HL-60/S4 (cell line): Measurements from ENCODE around the gene FBXL7.

Experiments used
- in situ Hi-C: fragments of 300-500 bp; cut with MboI; formaldehyde crosslinking; loops from 2 replicates; pipeline ENCODE4 v1.14.3; 2022; ENCODE audit warnings: low sequenced_read_pairs

The FBXL7 gene

DNA sequence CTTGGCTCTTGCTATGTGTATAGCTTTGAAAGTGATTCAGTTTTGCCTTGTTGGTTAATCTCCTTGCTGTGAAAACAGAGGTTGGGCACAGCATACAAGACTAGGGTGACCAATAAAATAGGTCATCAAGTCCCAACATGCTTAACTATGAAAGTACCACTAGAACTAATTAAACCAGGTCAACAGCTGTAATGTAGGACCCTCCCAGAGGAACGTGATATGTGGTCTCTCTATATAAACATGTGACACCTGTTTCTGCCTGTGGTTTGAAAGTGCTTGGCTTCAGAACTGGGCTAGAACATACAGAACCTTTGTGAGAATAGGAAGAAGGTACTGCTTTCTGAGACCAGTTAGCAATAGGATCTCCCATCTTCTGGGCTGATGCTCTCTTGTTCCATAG, 297.1 kb downstream of the FBXL7 start:
- in situ Hi-C loops, result no loop called here

GRCh38 chr5:15798006-15798405, 298.0 kb downstream of the FBXL7 start:
- in situ Hi-C loops, result no loop called here

DNA sequence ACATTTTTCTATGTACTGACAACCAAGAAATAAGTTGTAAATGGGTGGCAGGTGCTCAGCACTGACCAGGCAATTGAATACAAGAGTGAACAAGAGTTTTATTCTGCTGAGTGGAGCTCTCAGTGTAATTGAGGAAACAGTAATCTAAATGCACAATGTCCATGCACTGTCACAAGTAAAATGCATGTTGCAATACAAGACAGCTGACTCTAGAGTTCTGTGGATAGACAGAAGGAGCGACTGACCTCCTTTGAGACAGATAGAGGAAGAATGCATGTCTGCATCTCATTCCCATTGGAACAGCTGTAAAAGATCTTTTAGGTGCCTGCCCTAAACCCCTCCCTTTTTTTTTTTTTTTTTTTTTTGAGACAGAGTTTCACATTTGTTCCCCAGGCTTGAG, 299.0 kb downstream of the FBXL7 start:
- in situ Hi-C loops, result no loop called here

DNA sequence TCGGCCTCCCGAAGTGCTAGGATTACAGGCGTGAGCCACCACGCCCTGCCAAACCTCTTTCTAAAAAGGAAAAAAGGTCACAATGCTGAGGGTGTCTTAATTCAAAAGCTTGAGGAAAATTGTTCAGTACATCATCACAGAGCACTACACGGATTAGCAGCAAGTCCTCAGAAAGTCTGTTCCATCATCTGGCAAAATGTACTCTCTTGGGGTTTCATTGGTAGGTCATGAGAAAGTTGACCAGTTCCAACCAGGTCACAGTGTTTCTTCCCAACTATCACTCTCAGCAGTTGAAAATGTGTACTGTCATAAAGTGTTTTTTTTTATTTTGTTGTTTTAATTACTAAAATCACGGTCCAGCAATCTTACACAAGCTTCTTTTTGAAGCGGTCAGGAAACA, 299.6 kb downstream of the FBXL7 start:
- in situ Hi-C loops, result no loop called here

- in situ Hi-C loops, result no loop called here
Measured at GRCh38 chr5:15803280-15803679, 303.3 kb downstream of the FBXL7 start.

DNA sequence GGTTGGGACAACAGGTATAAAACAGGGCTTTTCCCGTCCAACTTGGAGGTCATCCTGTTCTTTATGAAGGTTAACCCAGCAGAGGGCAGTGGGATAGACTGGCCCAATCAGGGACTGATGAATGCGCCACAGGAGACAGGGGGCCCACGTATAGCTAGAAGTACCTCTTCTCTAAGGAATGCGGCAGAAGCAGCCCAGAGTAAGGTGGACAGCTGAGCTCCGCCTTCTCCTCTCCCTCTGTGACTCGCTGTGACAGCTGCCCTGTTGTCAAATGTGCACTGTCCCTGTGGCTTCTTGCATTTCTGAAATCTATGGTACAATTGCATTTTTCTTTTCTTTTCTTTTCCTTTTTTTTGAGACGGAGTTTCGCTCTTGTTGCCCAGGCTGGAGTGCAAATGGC, 306.6 kb downstream of the FBXL7 start:
- in situ Hi-C loops, result no loop called here

DNA sequence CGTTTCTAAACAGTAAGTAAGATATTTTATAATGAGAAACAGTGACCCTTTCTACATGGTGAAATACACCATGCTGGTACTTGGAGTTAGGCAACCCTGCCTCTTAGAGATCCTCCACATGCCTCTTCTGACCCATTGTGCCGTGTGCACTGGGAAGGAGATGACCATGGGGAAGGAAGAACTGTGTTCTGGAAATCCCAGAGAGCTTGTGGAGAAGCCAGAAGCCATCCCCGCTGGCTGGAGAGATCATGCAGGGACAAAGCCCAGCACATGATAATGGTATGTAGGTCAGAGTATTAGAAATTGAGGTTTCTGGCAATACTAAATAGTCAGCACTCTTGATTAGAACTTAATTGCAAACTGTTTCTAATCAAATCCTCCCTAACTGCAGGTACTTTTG, 307.3 kb downstream of the FBXL7 start:
- in situ Hi-C loops, result no loop called here

GRCh38 chr5:15807871-15808270, 307.9 kb downstream of the FBXL7 start:
- in situ Hi-C loops, result no loop called here

DNA sequence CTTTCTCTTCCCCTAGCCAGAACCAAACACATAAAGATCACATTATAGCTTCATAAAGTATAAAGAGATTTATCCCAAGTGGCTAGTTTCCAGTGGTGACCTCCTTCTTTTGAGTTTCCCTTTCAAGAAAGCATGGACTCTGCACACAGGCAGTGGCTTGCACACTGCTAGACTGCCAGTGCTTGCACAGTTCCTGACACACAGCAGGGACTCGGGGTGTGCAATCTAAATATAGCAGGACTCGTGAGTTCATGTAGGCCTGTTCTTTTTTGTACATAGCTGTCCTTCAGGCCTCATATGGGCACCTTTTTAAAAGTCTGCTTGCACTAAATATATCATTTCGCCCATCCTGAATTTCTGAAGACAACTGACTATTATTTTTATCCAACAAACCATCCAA, 308.6 kb downstream of the FBXL7 start:
- in situ Hi-C loops, result no loop called here

GRCh38 chr5:15819617-15820016, 319.6 kb downstream of the FBXL7 start:
- in situ Hi-C loops, result no loop called here

DNA sequence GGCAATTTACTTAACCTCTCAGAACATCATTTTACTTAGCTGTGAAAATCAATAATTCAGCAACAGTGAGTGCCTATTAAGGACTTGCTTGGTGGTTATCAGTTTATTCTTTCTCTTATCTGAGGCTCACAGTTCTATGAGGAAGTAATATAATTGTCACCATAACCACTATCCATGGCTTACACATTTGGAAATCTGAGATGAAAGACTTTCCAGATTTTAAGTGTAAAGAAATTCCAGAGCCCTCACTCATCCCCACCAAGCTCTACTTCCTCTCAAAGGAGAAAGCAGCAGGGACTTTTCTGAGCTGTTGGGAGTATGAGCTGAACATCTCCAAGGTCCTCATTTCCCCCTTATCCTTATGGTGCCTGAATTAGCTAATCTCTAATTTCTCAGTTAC, 321.5 kb downstream of the FBXL7 start:
- in situ Hi-C loops, result no loop called here

- in situ Hi-C loops, result no loop called here
Measured at GRCh38 chr5:15823398-15823797, 323.4 kb downstream of the FBXL7 start.

DNA sequence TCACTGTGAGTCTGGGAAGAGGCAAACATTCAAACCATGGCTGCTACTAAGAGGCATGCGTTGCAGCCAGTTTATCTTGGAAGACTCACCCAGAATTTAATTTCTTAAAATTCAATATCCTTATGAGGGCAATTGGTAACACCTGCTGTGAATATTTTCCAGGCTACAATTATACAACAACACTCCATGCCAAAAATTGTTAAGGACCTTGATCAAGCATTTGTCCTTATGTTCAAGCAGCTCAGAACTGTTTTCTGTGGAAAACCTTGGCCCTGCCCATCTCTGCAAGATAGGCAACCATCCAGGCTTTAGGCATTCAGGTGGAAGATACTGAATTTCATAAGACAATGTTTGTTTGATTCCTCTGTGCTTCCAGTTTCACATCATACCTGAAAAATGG, 327.8 kb downstream of the FBXL7 start:
- in situ Hi-C loops, result no loop called here

DNA sequence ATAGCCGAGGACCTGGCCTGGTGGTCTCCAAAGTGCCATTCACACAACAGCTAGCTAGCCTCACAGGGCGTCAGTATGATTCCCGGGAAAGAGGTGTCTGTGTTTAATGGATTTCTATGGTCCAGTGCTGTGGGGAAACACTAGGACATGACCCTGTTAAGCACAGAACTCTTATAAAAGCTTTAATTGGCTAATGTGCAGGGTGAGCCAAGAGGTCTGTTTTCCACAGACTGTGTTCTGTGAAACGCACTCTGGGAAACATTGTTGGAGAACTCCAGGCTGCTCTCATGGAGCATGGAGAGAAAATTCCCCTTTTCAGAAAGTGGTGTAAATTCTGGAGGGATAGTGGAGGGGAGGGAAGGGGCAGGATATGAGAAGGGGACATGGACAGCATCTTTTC, 331.4 kb downstream of the FBXL7 start:
- in situ Hi-C loops, result no loop called here

GRCh38 chr5:15833365-15833764, 333.4 kb downstream of the FBXL7 start:
- in situ Hi-C loops, result no loop called here

DNA sequence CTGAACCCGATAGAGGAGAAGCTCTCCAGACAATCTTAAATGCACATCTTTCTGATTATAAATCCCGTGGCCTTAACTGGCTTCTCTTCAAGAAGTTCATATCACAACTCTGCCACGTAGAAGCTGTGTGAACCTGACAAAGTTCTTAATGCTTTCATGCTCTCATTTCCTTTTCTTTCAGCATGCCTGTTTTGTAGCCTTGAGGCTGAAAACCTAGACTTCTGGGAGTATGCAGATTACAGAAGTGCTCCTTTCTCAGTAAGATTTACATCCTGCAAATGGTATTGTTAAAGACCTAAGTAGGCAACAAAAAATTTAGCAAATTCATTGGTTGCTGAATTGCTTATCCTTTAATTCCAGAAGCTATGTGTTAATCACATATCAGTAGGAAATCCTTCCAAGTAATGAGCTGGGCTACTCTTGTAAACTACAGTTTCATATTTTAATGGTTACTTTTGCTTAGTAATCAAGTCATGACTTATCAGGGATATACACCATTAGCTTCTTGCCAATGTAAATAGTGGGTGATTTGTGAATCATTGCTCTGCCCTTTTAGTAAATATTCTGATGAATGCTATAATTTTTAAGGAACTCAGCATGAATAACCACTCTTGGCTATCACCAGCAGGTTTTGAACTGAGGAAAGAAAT, 334.7 kb downstream of the FBXL7 start:
- in situ Hi-C loops, result no loop called here

DNA sequence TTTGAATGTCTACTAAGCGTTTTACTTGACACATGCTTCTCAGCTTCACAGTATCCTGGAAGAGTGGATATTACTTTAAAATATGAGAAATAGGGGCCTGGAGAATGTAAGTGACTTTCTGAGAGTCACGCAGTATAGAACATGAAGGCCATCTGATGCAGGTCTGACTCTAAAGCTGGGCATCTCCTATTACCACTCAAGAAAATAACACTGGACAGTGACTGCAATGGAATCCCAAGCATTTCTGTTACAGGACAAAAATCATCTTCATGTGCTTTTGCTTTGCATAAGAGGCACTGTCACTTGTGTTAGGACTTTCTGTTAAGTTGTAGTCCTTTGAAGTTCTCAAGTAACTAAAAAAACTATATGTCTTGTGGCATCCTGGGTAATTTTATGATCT, 335.5 kb downstream of the FBXL7 start:
- in situ Hi-C loops, result no loop called here

- in situ Hi-C loops, result no loop called here
Measured at GRCh38 chr5:15837551-15838289, 337.7 kb downstream of the FBXL7 start.

- in situ Hi-C loops, result no loop called here
Measured at GRCh38 chr5:15844253-15844652, 344.3 kb downstream of the FBXL7 start.

DNA sequence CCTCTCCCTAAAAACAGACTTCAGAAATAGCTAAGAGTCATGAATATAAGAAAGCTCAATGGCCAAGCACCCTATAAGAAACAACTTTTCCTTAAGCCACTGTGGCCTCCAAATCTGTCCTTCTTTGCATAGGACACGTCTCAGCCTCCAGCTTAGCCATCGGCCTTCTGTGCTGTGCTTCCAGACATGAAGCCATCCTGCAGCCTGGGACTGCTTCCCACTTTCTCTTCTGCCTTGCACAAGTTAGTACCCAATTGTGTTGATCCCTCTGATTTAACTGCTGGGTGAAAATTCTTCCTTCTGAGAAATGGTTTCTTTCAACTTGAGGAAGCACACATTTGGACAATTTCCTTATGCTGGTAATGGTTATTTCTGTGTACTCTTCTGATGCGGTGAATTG, 344.9 kb downstream of the FBXL7 start:
- in situ Hi-C loops, result no loop called here

DNA sequence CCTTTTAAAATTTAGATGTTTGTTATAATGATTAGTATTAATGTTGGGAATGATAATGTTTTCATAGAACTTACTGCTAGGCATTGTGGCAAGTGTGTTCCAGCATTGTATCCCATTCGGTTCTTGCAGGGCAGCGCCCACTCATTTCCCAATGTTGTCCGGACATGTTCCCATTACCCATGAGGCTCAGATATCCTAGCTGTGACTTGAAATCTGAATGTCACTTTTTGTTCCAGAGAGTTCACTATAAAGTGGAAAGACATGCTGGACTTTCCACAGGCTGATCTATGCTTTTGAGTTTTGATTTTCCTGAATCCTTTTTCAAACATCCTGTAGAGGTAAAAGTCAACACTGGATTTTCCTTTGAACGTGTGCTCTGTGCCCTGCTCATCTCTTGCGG, 350.6 kb downstream of the FBXL7 start:
- in situ Hi-C loops, result no loop called here

DNA sequence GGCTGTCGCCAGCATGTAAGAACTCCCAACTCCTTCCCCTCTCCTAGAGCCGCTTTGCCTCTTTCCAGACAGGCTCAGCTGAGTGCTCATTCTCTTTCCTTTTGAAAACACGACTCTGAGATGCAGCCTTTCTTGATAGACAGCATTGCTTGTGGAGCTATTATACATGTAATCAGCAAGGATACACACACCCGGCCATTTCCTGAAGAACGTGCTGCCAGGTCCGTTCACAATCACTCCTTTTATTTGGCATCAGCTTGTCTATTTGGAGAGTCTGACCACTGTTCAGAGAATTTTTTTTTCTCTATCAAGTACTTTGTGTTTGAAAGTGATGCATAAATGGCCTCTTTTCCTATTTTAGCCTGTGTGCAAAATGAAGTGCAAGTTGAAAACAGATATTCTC, 351.0 kb downstream of the FBXL7 start:
- in situ Hi-C loops, result no loop called here

GRCh38 chr5:15852217-15852616, 352.2 kb downstream of the FBXL7 start:
- in situ Hi-C loops, result no loop called here
